CD4-positive, alpha-beta T cell treated with Interleukin-12 subunit alpha and Interleukin-12 subunit beta, for 1 hour (primary cell): ENCODE data around the gene RGL1.

Source experiments
- DNase-seq: peaks from one replicate; pipeline ENCODE4 v3.0.0-alpha.2; 2020

Gene RGL1

DNA sequence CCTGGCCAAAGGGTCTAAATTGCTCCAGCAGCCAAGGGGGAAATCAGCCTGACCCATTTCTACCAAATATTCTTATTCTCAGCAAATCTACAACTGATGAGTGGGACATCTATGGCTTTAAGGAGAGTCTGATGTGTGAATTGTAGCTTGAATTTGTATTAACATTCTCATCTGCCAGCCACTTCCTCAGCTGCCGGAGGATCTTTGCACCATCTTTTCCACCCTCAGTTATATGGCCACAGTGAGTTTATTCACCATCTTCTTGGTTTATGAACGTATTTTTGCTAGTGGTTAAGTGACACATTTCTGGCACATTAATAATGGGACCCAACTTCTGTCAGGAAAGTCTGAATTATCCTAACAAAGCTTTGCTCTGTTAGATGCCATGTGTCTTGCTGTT is 163.0 kb downstream of the RGL1 start:
- DNase-seq: peak; percentile 9

DNA sequence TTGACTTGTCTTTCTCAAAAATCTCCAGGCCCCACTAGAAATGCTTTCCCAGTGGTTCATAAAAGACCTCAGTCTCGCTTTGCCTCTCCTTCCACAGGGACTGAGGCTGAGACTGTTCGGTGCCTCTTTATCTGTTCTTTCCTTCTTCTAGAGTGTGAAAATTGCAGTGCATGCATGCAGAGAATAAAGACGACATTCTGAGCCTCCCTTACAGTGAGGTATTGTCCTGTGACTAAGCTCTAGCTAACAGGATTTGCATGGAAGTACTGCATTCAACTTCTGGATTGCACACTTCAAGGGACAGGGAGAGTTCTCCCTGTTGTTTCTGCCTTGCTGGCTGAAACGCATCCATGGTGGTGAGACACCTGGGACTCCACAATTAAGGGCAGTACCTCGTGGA is 163.5 kb downstream of the RGL1 start:
- no peak for DNase-seq

DNA sequence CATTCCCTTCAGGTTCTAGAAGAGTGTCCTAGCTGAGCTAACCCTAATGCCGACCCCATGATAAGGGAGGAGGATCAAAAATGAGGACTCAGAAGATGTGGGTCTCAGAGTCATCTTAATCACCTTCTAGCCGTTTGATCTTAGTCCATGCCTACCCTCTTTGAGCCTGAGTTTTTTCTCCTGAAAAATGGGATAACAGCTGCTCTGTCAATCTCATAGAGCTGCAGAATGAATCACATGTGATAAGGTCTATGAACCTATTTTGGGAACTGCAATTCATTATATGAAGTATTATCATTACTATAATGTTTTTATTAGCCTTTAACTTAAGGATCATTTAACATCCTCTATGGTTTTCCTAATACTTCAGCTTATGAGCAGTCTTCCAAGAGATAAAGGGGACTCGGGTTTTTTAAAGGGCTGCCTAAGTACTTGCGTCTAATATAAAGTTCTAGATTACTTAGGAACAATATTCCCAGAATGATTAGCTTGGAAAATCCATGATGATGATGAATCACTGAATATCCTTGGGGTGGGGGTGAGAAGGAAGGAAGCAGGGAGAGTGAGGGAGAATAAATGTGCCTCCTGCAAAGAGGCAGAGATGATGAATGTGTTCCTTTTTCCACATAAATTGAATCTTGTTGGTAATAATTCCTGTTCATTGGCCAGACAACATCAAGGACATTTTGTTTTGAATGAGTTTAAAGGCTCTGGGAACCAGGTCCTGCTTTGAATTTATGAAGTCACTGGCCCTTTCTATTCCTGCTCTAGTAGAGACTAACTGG is 165.8 kb downstream of the RGL1 start:
- no peak for DNase-seq

GRCh38 chr1:183975651-183976050 is 170.7 kb downstream of the RGL1 start:
- no peak for DNase-seq

DNA sequence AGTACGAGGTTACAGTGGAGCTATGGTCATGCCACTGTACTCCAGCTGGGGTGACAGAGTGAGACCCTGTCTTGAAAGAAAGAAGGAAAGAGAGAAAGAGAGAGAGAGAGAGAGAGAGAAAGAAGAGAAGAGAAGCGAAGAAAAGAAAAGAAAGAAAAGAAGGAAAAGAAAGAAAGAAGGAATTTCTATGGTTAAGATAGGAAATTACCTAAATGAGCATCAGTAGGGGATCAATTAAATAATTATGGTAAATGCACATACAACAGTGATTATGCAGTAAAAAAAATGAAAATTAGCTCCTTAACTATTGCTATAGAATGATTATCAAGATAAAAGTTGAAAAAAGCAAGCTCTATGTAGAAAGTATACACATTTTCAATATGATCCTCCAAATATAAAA is 172.8 kb downstream of the RGL1 start:
- DNase-seq: no peak
